Activated CD4-positive, alpha-beta T cell treated with anti-CD3 and anti-CD28 coated beads, Interleukin-10, Interleukin-2, amounts not matched to agents 100 ng/mL and 50 ng/mL, durations not matched to agents 16 hours and 8 hours (primary cell): Measurements from ENCODE around the gene NOS1.
"Not testable (repeated sequence)": the region's sequence is repeated elsewhere in the genome, so short reads cannot be mapped to it uniquely, and the experiment has no call there.

ENCODE experiments used
- DNase-seq: peaks from one replicate; pipeline ENCODE4 v3.0.0-alpha.2; 2020

Gene NOS1

DNA sequence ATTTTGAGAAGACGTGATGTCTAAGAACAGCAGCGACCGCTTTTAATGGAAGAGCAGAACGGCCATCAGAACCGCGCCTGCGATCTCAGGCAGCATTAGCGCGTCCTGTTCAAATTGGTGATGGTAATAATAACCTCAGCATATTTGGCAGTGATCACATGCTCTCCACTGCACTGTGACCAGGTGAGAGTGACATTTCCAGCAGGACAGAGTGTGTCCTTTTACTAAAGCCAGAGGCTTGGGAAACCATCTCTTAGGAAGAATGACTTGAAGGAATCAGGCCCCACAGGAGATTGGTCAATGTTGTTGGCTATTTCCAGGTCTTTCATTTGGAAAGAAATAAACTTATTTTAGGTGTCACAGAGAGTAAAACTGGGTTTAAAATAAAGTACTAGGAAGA, 119.7 kb downstream of the NOS1 start:
- no peak for DNase-seq

DNA sequence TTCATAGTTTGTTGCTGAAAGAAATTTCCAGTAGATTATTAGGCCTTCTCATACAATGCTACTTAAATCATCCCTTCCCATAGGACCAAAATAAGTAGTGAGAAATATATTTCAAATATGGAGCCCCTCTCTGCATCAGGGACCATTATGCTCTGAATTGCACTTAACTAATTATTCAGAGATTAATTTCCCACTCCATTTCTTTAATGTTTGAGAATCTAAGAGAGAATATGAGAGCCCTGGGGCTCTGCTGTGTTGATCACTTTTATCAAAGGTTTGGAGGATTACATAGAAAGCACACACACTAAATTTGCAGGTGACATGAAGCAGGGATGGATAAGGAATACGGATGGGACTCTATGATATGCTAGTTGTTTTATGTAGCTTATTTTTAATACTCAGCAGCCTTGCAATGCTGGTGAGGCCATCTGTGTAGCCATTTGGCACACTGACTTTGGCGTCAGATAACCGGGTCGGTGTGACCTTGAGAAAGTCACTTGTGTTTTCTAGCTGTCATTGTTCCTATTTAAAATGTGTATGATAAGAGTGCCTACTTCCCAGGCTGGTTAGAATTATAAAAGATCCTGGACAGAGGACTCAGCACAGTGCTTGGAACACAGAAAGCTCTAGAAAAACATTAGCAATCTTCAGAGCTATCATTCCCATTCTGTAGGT, 121.2 kb downstream of the NOS1 start:
- DNase-seq: no peak

DNA sequence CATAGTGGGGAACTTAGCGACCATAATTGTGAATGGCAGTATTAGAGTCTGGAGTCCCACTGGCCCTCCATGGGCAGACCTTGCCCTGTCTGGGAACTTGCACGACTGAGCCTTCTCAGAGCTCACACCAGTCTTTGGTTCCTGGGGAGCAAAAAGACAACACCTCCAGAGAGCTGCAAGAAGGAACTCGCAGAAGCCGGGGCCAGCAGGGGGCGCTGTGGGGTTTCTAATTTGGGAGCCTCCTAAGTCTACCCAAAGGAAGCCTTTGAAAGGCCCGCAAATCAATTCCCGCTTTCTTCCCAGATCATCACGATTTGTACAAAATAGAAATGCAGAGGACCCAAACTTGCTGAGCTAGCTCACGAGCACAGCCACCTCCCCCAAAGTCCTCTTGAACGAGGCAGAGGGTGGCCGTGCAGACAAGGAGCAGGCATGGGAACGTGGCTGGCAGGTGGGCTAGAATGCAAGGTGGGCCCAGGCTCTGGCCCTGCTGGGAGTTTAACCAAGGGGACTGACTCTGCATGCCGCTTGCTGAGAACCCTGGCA, 124.9 kb downstream of the NOS1 start:
- peak; percentile 79 for DNase-seq

DNA sequence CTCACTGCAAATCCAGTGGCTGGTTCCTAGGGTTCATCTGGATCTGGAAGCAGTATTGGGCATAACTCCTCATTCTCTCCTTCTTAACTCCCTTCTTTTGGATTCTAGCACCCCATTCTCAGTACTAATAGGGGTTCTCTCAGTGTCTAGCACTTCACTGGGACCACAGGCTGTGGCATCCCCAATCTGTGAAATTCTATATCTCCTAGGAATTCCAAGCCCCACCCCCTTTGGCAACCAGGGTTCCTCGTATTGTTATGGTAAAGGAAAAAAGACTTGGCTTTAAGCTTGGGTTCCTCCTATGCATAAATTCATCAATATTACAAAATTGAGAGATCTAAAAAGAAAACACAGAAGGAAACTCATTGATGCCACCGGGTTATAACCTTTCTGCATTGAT, 126.2 kb downstream of the NOS1 start:
- DNase-seq: no peak

GRCh38 chr12:117234441-117234840, 127.0 kb downstream of the NOS1 start:
- DNase-seq: no peak

DNA sequence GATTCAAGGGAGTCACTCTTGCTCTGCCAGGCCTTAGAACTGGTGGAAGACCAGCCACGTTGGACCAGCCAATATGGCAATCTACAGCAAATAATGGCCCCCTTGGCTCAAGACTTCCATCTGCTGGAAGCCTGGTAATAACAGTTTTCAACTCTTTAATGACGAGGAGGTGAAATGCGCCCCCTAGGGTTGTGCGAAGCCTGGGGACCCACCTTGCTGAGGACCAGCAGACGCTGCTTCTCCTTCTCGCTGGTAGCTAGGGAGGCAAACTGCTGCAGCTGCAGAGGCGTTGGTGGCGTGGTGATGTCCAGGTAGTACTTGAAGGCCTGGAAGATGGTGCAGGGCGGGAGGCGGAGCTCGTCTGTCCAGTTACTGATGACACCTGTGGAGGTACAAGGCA, 129.7 kb downstream of the NOS1 start:
- DNase-seq: no peak

- no peak for DNase-seq
These were observed 133.2 kb downstream of the NOS1 start for GRCh38 chr12:117228239-117228638.

DNA sequence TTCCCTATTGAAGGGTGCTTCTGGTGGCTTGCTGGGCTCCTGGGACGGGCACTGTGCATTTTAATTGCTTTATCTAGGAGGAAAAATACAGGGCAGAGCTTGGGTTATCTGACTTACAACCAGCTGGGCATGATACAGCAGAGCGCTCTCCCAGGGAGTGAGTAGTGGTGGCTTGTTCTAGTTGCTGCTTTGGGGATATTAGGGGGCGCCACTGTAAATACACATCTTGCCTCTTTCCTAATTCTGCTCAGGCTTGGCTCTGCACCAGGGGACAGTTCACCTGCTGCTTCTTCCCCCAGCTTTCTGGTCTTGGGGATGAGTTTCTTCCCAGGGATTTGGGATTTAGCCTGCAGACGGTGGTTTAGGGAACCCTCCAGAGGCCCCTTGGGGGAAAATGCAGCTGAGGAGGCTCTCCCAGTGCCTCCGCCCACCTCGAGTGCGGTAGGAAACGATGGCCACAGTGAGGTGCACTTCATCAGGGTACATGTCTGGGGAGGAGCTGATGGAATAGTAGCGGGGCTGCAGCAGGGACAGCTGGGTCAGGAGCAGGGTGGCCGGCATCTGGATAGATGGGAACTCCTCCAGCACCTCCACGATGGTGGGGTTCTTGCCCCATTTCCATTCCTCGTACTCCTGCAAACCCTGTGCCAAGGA, 134.3 kb downstream of the NOS1 start:
- no peak for DNase-seq

DNA sequence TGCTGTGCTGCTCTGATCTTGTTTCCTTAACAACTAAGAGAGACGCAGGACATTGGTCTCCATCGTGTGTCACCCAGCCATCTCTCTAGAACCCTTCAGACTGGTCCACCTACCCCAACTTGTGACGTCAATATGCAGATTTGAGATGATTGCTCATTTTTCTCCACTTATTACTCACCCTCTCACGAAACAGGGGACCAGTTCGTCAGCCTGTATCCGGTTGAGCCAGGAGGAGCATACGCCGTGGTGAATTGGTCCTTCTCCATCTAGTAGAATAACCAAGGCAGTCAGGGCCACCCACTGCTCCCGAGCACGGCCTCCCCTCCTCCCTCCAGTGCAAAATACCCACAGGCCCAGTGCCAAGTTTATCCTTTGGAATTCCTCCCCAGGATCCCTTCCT, 134.9 kb downstream of the NOS1 start:
- DNase-seq: no peak

DNA sequence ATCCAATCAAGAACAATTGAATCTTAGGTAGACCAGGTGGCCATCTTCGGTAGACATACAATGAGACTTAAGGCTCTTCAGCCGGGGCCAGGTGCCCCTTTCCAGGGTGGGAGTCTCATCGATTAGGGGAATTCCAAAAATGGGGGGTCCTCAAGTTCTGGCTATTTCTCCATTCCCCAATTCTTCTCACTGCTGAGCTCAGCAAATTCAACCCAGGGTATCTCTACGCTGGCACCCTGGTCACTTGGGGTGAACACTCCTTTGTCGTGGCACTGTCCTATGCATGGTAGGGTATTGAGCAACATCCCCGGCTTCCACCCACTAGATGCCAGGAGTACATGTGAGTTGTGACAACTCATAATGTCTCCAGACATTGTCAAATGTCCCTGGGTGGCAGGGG, 136.2 kb downstream of the NOS1 start:
- no peak for DNase-seq

- not testable (repeated sequence) for DNase-seq
These were observed 140.5 kb downstream of the NOS1 start for GRCh38 chr12:117220947-117221346.

- no peak for DNase-seq
These were observed 143.3 kb downstream of the NOS1 start for GRCh38 chr12:117218149-117218548.

GRCh38 chr12:117216686-117217085, 144.7 kb downstream of the NOS1 start:
- no peak for DNase-seq

DNA sequence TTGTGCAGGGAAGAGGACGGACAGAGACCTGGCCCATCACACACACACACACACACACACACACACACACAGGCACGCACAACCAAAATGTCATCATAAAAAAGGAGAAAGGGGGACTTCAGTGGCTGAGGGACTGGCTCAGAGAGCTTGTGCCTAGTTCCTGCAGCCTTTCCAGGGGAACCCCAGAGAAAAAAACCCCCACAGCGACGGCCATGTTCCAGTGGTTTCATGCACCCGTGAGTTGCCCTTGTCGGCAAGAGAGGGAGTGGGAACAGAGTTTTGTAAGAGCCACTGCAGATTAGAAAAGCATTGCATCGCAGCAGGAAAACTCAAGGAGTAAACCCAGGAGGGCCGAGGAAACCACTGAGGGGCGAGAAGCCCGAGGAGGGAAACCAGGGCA, 146.6 kb downstream of the NOS1 start:
- DNase-seq: no peak

GRCh38 chr12:117213295-117213808, 148.1 kb downstream of the NOS1 start:
- DNase-seq: no peak

DNA sequence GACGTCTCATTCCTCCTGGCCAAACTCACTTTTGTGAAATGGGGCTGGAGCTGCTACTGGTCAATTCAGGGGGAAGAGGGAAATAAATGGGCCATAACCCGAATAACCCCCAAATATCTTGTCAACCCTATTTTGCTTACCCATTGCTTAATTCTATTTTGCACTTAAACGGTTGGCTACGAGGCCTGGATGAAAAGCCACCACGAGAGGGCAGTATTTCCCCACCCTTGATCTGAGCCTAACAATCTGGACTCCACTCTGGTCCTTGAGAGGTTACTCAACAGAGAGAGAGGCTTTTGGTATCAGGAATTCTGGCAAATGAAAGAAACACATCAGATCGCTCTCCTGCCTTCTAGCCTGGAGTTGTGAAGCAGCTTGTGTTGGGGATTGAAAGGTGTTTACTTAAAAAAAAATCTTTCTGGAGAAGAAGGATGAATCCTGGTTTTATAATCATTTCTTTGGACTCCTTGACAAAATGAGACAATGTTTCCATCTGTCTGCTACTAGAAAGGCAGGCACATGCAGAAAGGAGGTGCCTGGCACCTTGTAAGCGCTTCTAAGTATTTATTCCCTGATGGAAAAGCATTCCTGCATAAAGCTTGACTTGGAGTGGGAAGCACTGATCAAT, 148.7 kb downstream of the NOS1 start:
- peak; percentile 64 for DNase-seq

DNA sequence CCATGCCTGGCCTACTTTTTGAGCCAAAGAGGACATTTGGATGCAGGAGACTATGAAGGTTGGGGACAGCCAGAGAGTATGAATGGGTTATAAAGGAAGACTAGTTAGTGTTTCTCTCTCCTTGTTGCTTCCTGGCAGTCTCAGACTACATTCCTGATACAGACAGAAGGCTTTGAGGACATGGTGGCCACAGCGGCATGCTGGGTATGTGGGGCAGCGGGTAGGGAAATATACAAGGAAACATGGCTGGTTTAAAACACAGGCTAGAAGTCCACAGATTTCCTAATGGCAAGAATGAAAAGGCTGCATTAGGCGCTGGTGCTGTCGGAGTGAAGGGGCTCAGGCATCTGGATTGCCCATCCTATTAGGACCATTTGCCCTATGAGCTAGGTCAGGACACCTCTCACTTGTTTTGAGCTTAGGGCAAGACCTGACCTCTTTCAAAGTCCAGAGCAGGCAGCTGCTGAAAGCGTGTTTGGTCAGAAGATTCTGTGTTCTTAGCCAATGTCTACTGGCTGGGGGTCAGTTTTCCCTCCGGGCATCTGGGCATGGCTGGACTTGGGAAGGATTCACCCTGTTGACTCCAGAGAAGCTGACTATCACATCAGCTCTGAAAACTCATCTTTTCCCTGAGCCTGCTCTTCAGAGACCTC, 151.0 kb downstream of the NOS1 start:
- DNase-seq: no peak

DNA sequence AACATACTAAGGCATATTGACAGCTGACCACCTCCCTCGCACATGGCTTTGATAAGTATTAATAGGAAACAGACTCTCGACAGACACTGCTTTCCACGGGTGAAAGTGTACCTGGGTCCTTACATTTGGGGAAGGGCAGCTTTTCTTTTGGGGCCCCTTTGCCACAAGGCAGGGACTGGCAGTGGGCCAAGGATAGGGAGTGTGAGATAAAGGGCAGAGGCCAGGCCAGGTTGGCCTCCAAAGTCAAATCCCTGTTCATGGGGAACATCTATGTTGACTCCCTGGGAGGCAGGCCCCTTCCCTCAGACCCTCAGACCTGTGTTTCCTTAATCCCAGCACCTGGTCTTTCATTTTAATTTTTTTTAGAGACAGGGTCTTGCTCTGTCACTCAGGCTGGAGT, 151.8 kb downstream of the NOS1 start:
- no peak for DNase-seq

GRCh38 chr12:117208811-117209455, 152.5 kb downstream of the NOS1 start:
- DNase-seq: no peak

DNA sequence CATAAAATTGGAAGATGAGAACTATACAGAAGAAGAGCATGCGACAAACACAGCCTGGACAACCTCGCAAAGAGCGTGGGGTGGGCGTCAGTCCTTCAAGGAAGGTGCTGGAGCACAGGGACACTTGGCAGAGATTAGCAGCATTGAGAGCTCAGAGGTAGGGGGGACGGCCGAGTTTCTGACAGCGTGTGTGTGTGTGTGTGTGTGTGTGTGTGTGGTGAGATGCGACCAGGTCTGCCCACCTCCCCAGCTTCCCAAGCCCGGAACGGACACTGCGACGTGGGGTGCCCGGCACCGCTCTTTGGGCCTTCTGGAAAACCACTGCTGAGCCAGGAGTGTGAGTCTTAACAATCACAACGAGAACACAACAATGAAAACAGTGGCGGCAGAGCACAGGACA, 153.2 kb downstream of the NOS1 start:
- no peak for DNase-seq

- DNase-seq: no peak
These were observed 153.8 kb downstream of the NOS1 start for GRCh38 chr12:117207675-117208074.

- DNase-seq: no peak
These were observed 158.9 kb downstream of the NOS1 start for GRCh38 chr12:117202556-117202955.

GRCh38 chr12:117202033-117202432, 159.4 kb downstream of the NOS1 start:
- no peak for DNase-seq
